K562 (cell line): ENCODE measurements around the gene DSE. TPM values are rescaled to one million over a fixed set of nuclear protein-coding genes. Genes with fewer than 3 reads are reported as not detected.

Source experiments
- CREB5 ChIP-seq: fragments of 250-450 bp; sonication (Bioruptor Pico); IDR thresholded peaks from 2 replicates; pipeline ENCODE4 v1.5.0; 2020; ENCODE audit warnings: mild to moderate bottlenecking
- CUX1 ChIP-seq: fragments of 200-800 bp; sonication (Bioruptor generic); IDR thresholded peaks from 2 replicates; pipeline ENCODE4 v1.6.1; 2016; ENCODE audit warnings: missing genetic modification characterization, missing compliant biosample characterization
- DIDO1 ChIP-seq: fragments of 450-650 bp; IDR thresholded peaks from 2 replicates; pipeline ENCODE4 v1.6.1; 2016; ENCODE audit warnings: low read depth, missing biosample characterization, missing genetic modification characterization
- ESRRB ChIP-seq: fragments of 250-450 bp; sonication (Bioruptor Pico); IDR thresholded peaks from 2 replicates; pipeline ENCODE4 v1.5.0; 2020; ENCODE audit warnings: mild to moderate bottlenecking, moderate library complexity, borderline replicate concordance
- FIP1L1 ChIP-seq: fragments of 200-400 bp; formaldehyde crosslinking; IDR thresholded peaks from 2 replicates; pipeline ENCODE4 v1.6.1; 2018; ENCODE audit warnings: mild to moderate bottlenecking, low read depth, low read length; ENCODE audit not compliant: poor library complexity, severe bottlenecking
- FOXA3 ChIP-seq, 2 experiments: fragments of 450-650 bp in 1 of 2; sonication (generic) in 1 of 2; formaldehyde crosslinking; IDR thresholded peaks in 1 of 2; conservative IDR thresholded peaks in 1 of 2; 2 replicates each; pipeline versions ENCODE4 v1.4.0 to v1.8.0; 2020 to 2022; ENCODE audit warnings: mild to moderate bottlenecking in 2 of 2, missing genetic modification reagents in 1 of 2
- FOXK2 ChIP-seq, 2 experiments: fragments of 450-650 bp; IDR thresholded peaks in 1 of 2; conservative IDR thresholded peaks in 1 of 2; 2 replicates each; pipeline ENCODE4 v1.6.1; 2016; ENCODE audit warnings: low read depth in 2 of 2, mild to moderate bottlenecking in 1 of 2
- KAT2B ChIP-seq: IDR thresholded peaks from one replicate; pipeline ENCODE4 v1.6.1; 2012; ENCODE audit warnings: low read depth, mild to moderate bottlenecking, control low read depth, inconsistent platforms, low read length, moderate library complexity
- KLF10 ChIP-seq: fragments of 250-450 bp; sonication (Bioruptor Pico); IDR thresholded peaks from 2 replicates; pipeline ENCODE4 v1.6.1; 2021; ENCODE audit warnings: matching md5 sums
- SMAD1 ChIP-seq: fragments of 150-350 bp; IDR thresholded peaks from 2 replicates; pipeline ENCODE4 v1.6.1; 2014; ENCODE audit warnings: low read length, low read depth; ENCODE audit not compliant: partially characterized antibody
- SMAD3 ChIP-seq: fragments of 450-650 bp; formaldehyde crosslinking; conservative IDR thresholded peaks from 2 replicates; pipeline ENCODE4 v1.4.0; 2020; ENCODE audit warnings: mild to moderate bottlenecking
- USF1 ChIP-seq: sonication (generic); formaldehyde crosslinking; IDR thresholded peaks from 2 replicates; pipeline ENCODE4 v1.9.0; 2022; ENCODE audit warnings: mild to moderate bottlenecking, missing genetic modification reagents
- ZKSCAN8 ChIP-seq: fragments of 200-800 bp; sonication (Bioruptor generic); IDR thresholded peaks from 2 replicates; pipeline ENCODE4 v1.6.1; 2016; ENCODE audit warnings: missing genetic modification characterization, missing compliant biosample characterization
- ZNF347 ChIP-seq: fragments of 450-650 bp; formaldehyde crosslinking; IDR thresholded peaks from 2 replicates; pipeline ENCODE4 v1.4.0; 2020; ENCODE audit warnings: low read depth, mild to moderate bottlenecking, moderate library complexity
- ZNF449 ChIP-seq: fragments of 250-450 bp; sonication (Bioruptor Pico); IDR thresholded peaks from 2 replicates; pipeline ENCODE4 v1.8.0; 2022; ENCODE audit warnings: moderate library complexity, mild to moderate bottlenecking, inconsistent platforms
- ZNF561 ChIP-seq: fragments of 450-650 bp; formaldehyde crosslinking; conservative IDR thresholded peaks from 2 replicates; pipeline ENCODE4 v1.4.0; 2020; ENCODE audit warnings: mild to moderate bottlenecking, moderate library complexity
- polyA plus RNA-seq, 8 experiments: library from polyadenylated mRNA; depleted of rRNA in 4 of 8; stranded (reverse) in 5 of 8; unstranded in 3 of 8; fragments of >200 nt; fragmentation: Nextera tagmentation in 2 of 8; fragmentation: Illumina TruSeq in 1 of 8; extraction: Ambion mirVana in 2 of 8; extraction: Trizol in 1 of 8; gene quantifications; 2 replicates each; pipeline versions ENCODE4 v1.2.1 to v1.2.3, GENCODE V29; 2011 to 2014; ENCODE audit warnings: inconsistent platforms in 1 of 8, missing spikeins in 1 of 8
- total RNA-seq, 7 experiments: library from RNA; depleted of rRNA in 6 of 7; stranded (reverse); fragments of >200 nt in 6 of 7; fragmentation: Illumina TruSeq in 2 of 7; extraction: Trizol in 2 of 7; gene quantifications; 2 replicates each; pipeline versions ENCODE4 v1.2.1 to v1.2.3, GENCODE V29; 2011 to 2021; ENCODE audit warnings: low replicate concordance in 1 of 7

DSE gene
- total and polyA plus RNA-seq, 9 of the 15 experiments (the other 6 are each of a cell fraction or from before 2014, with no cell fraction given) = 0.49 to 1.7 (median 0.79) TPM

- TF ChIP-seq CREB5 (CRISPR knock-in tag) (no peak), SMAD1 (peak; percentile 51), FIP1L1 (no peak), ZNF561 (CRISPR knock-in tag) (no peak), SMAD3 (CRISPR knock-in tag) (no peak), FOXK2 (conservative IDR thresholded peaks at IDR 0.05 in 1 of 2, IDR thresholded peaks at IDR 0.05 in 1 of 2; ENCODE audit: low read depth in 2 of 2) (peak; percentile 39 to 44; a peak in 2 of 4 replicates), FOXA3 (CRISPR knock-in tag; conservative IDR thresholded peaks at IDR 0.05 in 1 of 2, IDR thresholded peaks at IDR 0.05 in 1 of 2) (no peak; a peak in 1 of 4 replicates), KLF10 (CRISPR knock-in tag) (no peak), CUX1 (CRISPR knock-in tag) (no peak), ZNF449 (CRISPR knock-in tag) (no peak), USF1 (no peak), ZNF347 (CRISPR knock-in tag) (no peak), DIDO1 (tag) (no peak), ZKSCAN8 (CRISPR knock-in tag) (no peak; the same call in 1 of the 2 replicates), ESRRB (CRISPR knock-in tag) (no peak), KAT2B (no peak)
Observed at GRCh38 chr6:116492331-116493067, 121.8 kb downstream of the DSE start (continued).
